H1 (cell line): Measurements from ENCODE around the gene MECR. TPM values are rescaled to one million over a fixed set of nuclear protein-coding genes. Genes with fewer than 3 reads are reported as not detected.
"Not testable (repeated sequence)": the region's sequence is repeated elsewhere in the genome, so short reads cannot be mapped to it uniquely, and the experiment has no call there.

ENCODE experiments used
- CTCF ChIA-PET: fragments of 300-600 bp; sonication (Branson Sonifier 250); formaldehyde crosslinking; loops from one replicate; lab custom pipeline; 2021; ENCODE audit not compliant: partially characterized antibody; lab: Charles Lee
- POLR2A ChIA-PET: fragments of 300-600 bp; sonication (Branson Sonifier 250); formaldehyde crosslinking; loops from one replicate; lab custom pipeline; 2021; ENCODE audit warnings: inconsistent platforms; ENCODE audit not compliant: partially characterized antibody; lab: Charles Lee
- DNase-seq, 2 experiments: peaks; one replicate each; pipeline versions ENCODE4 v3.0.0 to v3.0.0-alpha.2; 2010 to 2022; ENCODE audit warnings: low spot score in 2 of 2, low read depth in 1 of 2, mixed read lengths in 1 of 2
- FAIRE-seq: peaks from 2 replicates; lab custom pipeline; 2011; peaks lifted over from hg19 to GRCh38; lab: Jason Lieb, UNC
- H2AFZ ChIP-seq: 2 replicates; pipeline ENCODE4 v1.8.1; 2012; ENCODE audit warnings: low read length, inconsistent platforms
- H2AK5ac ChIP-seq: 2 replicates; pipeline ENCODE4 v1.6.1; 2013; ENCODE audit warnings: low read depth, low read length
- H2BK120ac ChIP-seq: replicated peaks from 2 replicates; pipeline ENCODE3; 2013; ENCODE audit warnings: low read depth, low read length, inconsistent platforms
- H2BK12ac ChIP-seq: 2 replicates; pipeline ENCODE4 v1.6.1; 2013; ENCODE audit warnings: low read depth, low read length
- H2BK15ac ChIP-seq: 2 replicates; pipeline ENCODE4 v1.6.1; 2013; ENCODE audit warnings: low read length
- H2BK20ac ChIP-seq: 2 replicates; pipeline ENCODE4 v1.6.1; 2013; ENCODE audit warnings: low read length
- H2BK5ac ChIP-seq: 2 replicates; pipeline ENCODE4 v1.6.1; 2013; ENCODE audit warnings: low read depth, low read length
- H3K14ac ChIP-seq: 2 replicates; pipeline ENCODE4 v1.6.1; 2013; ENCODE audit warnings: inconsistent platforms; ENCODE audit not compliant: insufficient read length
- H3K18ac ChIP-seq: 2 replicates; pipeline ENCODE4 v1.6.1; 2013; ENCODE audit warnings: low read length; ENCODE audit errors: extremely low read depth
- H3K23ac ChIP-seq: 2 replicates; pipeline ENCODE4 v1.6.1; 2013; ENCODE audit warnings: inconsistent platforms; ENCODE audit not compliant: insufficient read length
- H3K23me2 ChIP-seq: 2 replicates; pipeline ENCODE4 v1.6.1; 2013; ENCODE audit warnings: low read depth, low read length
- H3K27ac ChIP-seq: 2 replicates; pipeline ENCODE4 v1.6.1; 2011; ENCODE audit warnings: low read depth, low read length, inconsistent platforms
- H3K27me3 ChIP-seq, 4 experiments: replicated peaks in 1 of 4; 1 replicate in 1 of 4; 2 replicates in 3 of 4; pipeline versions ENCODE4 v1.6.1 to v1.8.1; 2011 to 2013; ENCODE audit warnings: low read length in 3 of 4, mild to moderate bottlenecking in 3 of 4, inconsistent platforms in 2 of 4, mixed read lengths in 2 of 4, moderate library complexity in 1 of 4; ENCODE audit not compliant: control insufficient read depth in 3 of 4, insufficient read depth in 3 of 4; ENCODE audit errors: extremely low read depth in 1 of 4
- H3K36me3 ChIP-seq, 4 experiments: 2 replicates each; pipeline versions ENCODE4 v1.6.1 to v1.8.1; 2011 to 2013; ENCODE audit warnings: mild to moderate bottlenecking in 4 of 4, low read length in 3 of 4, moderate library complexity in 2 of 4, control low read depth in 1 of 4, inconsistent platforms in 1 of 4; ENCODE audit not compliant: insufficient read depth in 4 of 4, control insufficient read depth in 2 of 4
- H3K4ac ChIP-seq: replicated peaks from 2 replicates; pipeline ENCODE3; 2013; ENCODE audit warnings: low read length, low read depth, mixed read lengths, inconsistent platforms; ENCODE audit not compliant: insufficient read length
- H3K4me1 ChIP-seq, 4 experiments: replicated peaks in 1 of 4; 1 replicate in 1 of 4; 2 replicates in 3 of 4; pipeline versions ENCODE4 v1.6.1 to v1.8.1; 2011 to 2013; ENCODE audit warnings: low read length in 3 of 4, inconsistent platforms in 2 of 4, mixed read lengths in 1 of 4; ENCODE audit not compliant: insufficient read depth in 4 of 4, control insufficient read depth in 3 of 4
- H3K4me2 ChIP-seq, 2 experiments: 2 replicates each; pipeline versions ENCODE4 v1.6.1 to v1.8.1; 2011 to 2013; ENCODE audit warnings: low read depth in 2 of 2, low read length in 2 of 2, control low read depth in 1 of 2, inconsistent platforms in 1 of 2, mild to moderate bottlenecking in 1 of 2; ENCODE audit not compliant: insufficient read depth in 1 of 2
- H3K4me3 ChIP-seq, 4 experiments: fragments of 200-600, 300-600 bp in 1 of 4; sonication (generic), shearing (Covaris generic), sonication (Bioruptor Twin) in 1 of 4; 2 replicates each; pipeline versions ENCODE4 v1.5.1 to v1.8.1; 2011 to 2016; ENCODE audit warnings: low read length in 4 of 4, low read depth in 3 of 4, control low read depth in 2 of 4, inconsistent platforms in 2 of 4, mild to moderate bottlenecking in 2 of 4, mixed read lengths in 1 of 4, moderate library complexity in 1 of 4; ENCODE audit not compliant: insufficient read depth in 2 of 4; ENCODE audit errors: extremely low read depth in 1 of 4
- H3K56ac ChIP-seq: replicated peaks from 2 replicates; pipeline ENCODE3; 2013; ENCODE audit warnings: low read depth, mild to moderate bottlenecking, mixed read lengths, low read length, inconsistent platforms; ENCODE audit not compliant: insufficient read length
- H3K79me1 ChIP-seq: 2 replicates; pipeline ENCODE4 v1.6.1; 2013; ENCODE audit warnings: low read depth, low read length, control low read depth
- H3K79me2 ChIP-seq, 2 experiments: 2 replicates each; pipeline versions ENCODE4 v1.6.1 to v1.8.1; 2012 to 2013; ENCODE audit warnings: low read length in 2 of 2, mild to moderate bottlenecking in 2 of 2, inconsistent platforms in 1 of 2; ENCODE audit not compliant: insufficient read depth in 2 of 2, control insufficient read depth in 1 of 2
- H3K9ac ChIP-seq, 4 experiments: replicated peaks in 1 of 4; 1 replicate in 1 of 4; 2 replicates in 3 of 4; pipeline versions ENCODE4 v1.6.1 to v1.8.1; 2011 to 2013; ENCODE audit warnings: low read depth in 3 of 4, low read length in 3 of 4, control low read depth in 2 of 4, mild to moderate bottlenecking in 2 of 4, moderate library complexity in 2 of 4, inconsistent platforms in 1 of 4; ENCODE audit errors: extremely low read depth in 1 of 4
- H3K9me3 ChIP-seq, 2 experiments: 2 replicates each; pipeline versions ENCODE4 v1.6.1 to v1.8.1; 2012 to 2013; ENCODE audit warnings: mild to moderate bottlenecking in 2 of 2, moderate library complexity in 2 of 2, control low read depth in 1 of 2, inconsistent platforms in 1 of 2, low read depth in 1 of 2, low read length in 1 of 2, mixed read lengths in 1 of 2; ENCODE audit not compliant: insufficient read depth in 2 of 2
- H4K20me1 ChIP-seq, 2 experiments: replicated peaks in 1 of 2; 2 replicates each; pipeline versions ENCODE3 to v1.8.1; 2011 to 2013; ENCODE audit warnings: inconsistent platforms in 2 of 2, low read length in 2 of 2, mild to moderate bottlenecking in 1 of 2; ENCODE audit not compliant: insufficient read depth in 2 of 2, control insufficient read depth in 1 of 2
- H4K5ac ChIP-seq: 2 replicates; pipeline ENCODE4 v1.6.1; 2013; ENCODE audit warnings: low read length, low read depth, mixed read lengths, inconsistent platforms; ENCODE audit not compliant: insufficient read length
- H4K8ac ChIP-seq: 2 replicates; pipeline ENCODE4 v1.8.0; 2013; ENCODE audit warnings: mild to moderate bottlenecking, moderate library complexity, low read length, inconsistent platforms; ENCODE audit not compliant: insufficient read depth; ENCODE audit errors: extremely low read depth
- H4K91ac ChIP-seq: replicated peaks from 2 replicates; pipeline ENCODE3; 2013; ENCODE audit warnings: low read length, mixed read lengths, inconsistent platforms; ENCODE audit not compliant: insufficient read length
- WGBS, 2 experiments: shearing (Covaris generic) in 1 of 2; methylation state at CpG; one replicate each; pipeline versions ENCODE4 v1.1.6 to v1.1.7; 2013 to 2015; ENCODE audit warnings: low lambda C conversion rate in 2 of 2, mixed read lengths in 2 of 2, inconsistent platforms in 1 of 2, low coverage in 1 of 2, missing lambda C conversion rate in 1 of 2; ENCODE audit not compliant: insufficient replicate concordance in 2 of 2, insufficient coverage in 1 of 2, insufficient read length in 1 of 2; ENCODE audit errors: extremely low coverage in 1 of 2, missing lambda C conversion rate in 1 of 2; 5-methylcytosine and 5-hydroxymethylcytosine counted together
- polyA plus RNA-seq, 7 experiments: library from polyadenylated mRNA; depleted of rRNA in 3 of 7; stranded (reverse) in 5 of 7; unstranded in 2 of 7; fragments of >200 nt in 5 of 7; fragments of 200-250 nt in 2 of 7; gene quantifications; 1 replicate in 5 of 7; 2 replicates in 1 of 7; 4 replicates in 1 of 7; pipeline versions ENCODE4 v1.2.1 to v1.2.3, GENCODE V29; 2011 to 2013; ENCODE audit warnings: missing spikeins in 2 of 7, mixed read lengths in 2 of 7
- total RNA-seq: library from RNA; stranded (reverse); fragmentation: NEBNext Ultra II Directional; extraction: Animal tissue kit (Norgen Biotek cat#: 25700); gene quantifications from 2 replicates; pipeline ENCODE4 v1.2.1, GENCODE V29; 2021

MECR gene
- total and polyA plus RNA-seq, 2 of the 8 experiments (the other 6 are each of a cell fraction or from before 2014, with no cell fraction given), result 24.2 to 24.4 TPM

- not testable (repeated sequence) for H3K9me3 ChIP-seq, H3K79me1 ChIP-seq, H2BK20ac ChIP-seq, H3K4me3 ChIP-seq, H3K14ac ChIP-seq, H3K27me3 ChIP-seq, H4K91ac ChIP-seq, H3K4ac ChIP-seq, H4K5ac ChIP-seq, H3K27ac ChIP-seq, H2AFZ ChIP-seq, FAIRE-seq, H2BK15ac ChIP-seq, H3K18ac ChIP-seq, H3K23ac ChIP-seq, H3K9ac ChIP-seq, H3K36me3 ChIP-seq, H3K79me2 ChIP-seq, H3K4me2 ChIP-seq, H2BK5ac ChIP-seq, H2BK120ac ChIP-seq, H3K56ac ChIP-seq, H4K8ac ChIP-seq, H4K20me1 ChIP-seq, H2BK12ac ChIP-seq, H3K4me1 ChIP-seq, H3K23me2 ChIP-seq, DNase-seq, H2AK5ac ChIP-seq
- 84% methylated on average over 6 of the region's 6 CpGs; no CpG with 5 or more reads in 1 of the 2 experiments for WGBS, 2 experiments
- POLR2A ChIA-PET, result interaction anchor here (1.2 to 1.3 kb wide), 2 partner anchors 8 to 36 kb away, joined by 4 read pairs; partner anchors contain the start of gene MECR
- CTCF ChIA-PET, result interaction anchor here (1.7 kb wide), 1 partner anchor 40 kb away, joined by 4 read pairs; no protein-coding TSS in a partner anchor
These were observed 8.5 kb downstream of the MECR start for GRCh38 chr1:29222260-29222659.
